AML-193 (cell line): ENCODE measurements around the gene RREB1.
"Not testable (repeated sequence)": the region's sequence is repeated elsewhere in the genome, so short reads cannot be mapped to it uniquely, and the experiment has no call there.

Experiments
- DNase-seq, 2 experiments: peaks; one replicate each; lab custom pipeline; 2025; lab: John Stamatoyannopoulos, UW

Gene RREB1

DNA sequence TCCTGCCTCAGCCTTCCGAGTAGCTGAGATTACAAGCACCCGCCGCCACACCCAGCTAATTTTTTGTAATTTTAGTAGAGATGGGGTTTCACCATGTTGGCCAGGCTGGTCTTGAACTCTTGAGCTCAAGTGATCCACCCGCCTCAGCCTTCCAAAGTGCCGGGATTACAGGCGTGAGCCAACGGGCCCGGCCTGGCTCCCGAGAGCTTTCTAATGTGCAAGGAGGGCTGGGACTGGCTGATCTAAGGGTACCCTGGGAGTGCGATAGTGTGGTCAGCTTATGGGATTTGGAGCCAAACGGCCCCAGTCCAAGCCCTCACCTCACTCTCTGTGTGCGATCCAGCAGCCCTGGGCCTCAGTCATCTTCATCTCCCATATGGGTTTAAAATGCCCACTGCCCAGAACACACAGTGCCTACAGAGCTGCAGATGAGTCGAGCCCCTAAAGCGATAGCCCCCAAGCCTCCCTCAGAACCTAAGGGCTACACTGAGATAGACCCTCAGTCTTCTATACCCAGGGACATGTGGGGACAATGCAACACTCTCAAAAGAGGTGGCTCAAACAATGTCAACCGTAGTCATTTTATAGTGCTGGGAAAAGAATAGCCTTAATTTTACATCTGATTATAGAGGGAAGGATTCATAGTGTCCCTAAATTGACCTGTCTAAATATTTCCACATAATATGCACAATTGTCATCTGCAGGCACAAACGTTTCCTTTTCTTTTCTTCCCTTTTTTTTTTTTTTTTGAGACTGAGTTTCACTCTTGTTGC, 155.2 kb downstream of the RREB1 start:
- DNase-seq = peak; percentile 56 to 70

DNA sequence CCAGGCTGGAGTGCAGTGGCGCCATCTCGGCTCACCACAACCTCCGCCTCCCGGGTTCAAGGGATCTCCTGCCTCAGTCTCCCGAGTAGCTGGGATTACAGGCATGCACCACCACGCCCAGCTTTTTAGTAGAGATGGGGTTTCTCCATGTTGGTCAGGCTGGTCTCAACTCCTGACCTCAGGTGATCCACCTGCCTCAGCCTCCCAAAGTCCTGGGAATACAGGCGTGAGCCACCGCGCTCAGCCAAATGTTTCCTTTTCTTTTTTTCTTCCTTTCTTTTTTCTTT, 155.7 kb downstream of the RREB1 start:
- DNase-seq = not testable (repeated sequence)

DNA sequence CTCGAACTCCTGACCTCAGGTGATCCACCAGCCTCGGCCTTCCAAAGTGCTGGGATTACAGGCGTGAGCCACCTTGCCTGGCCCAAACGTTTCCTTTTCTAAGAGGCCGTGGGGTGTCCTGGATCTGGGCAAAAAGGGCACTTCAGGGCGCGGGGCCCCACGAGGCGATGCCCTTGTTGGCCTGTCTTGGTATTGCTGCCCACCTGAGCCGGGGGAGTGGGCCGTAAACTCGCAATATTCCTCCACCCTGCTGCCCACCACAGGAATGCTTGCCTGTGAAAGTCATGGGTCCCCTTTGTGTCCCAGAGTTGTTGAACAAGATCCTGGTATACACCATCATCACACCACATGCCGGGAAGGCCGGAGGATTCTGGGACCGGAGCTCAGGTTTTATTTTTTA, 156.3 kb downstream of the RREB1 start:
- DNase-seq = no peak

DNA sequence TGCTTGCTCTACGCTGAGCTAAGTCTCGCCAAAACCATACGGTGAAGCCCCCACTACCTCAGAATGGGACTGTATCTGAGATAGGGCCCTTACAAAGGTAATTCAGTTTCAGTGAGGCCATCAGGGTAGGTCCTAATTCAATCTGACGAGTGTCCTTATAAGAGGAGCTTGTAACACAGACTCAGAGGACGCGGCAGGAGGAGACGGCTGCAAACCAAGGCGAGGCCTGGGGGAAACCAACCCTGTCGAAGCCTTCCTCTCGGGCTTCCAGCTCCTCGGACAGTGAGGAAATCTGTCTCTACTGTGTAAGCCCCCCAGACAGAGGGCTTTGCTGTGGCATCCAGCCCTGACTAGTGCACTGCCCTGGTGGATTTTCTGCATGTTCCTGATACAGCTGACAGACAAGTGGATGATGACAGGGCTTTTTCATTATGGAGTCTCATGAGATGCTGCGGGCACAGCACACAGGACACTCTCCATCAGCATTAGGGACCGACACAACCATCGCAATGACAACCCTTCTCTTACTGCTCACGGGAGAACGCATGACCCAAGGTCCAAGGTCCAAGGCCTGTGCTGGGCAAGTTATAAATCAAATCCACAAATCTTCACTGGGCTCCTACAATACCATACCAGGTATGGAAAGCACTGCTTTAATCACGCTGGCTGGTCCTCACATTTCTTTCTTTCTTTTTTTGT, 157.1 kb downstream of the RREB1 start:
- DNase-seq = no peak

DNA sequence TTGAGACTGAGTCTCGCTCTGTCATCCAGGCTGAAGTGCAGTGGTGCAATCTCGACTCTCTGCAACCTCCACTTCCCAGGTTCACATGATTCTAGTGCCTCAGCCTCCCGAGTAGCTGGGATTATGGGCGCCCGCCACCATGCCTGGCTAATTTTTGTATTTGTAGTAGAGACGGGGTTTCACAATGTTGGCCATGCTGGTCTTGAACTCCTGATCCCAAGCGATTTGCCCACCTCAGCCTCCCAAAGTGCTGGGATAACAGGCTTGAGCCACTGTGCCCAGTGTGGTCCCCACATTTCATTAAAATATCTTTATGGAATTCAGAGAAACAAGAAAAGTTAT, 157.6 kb downstream of the RREB1 start:
- not testable (repeated sequence) for DNase-seq

DNA sequence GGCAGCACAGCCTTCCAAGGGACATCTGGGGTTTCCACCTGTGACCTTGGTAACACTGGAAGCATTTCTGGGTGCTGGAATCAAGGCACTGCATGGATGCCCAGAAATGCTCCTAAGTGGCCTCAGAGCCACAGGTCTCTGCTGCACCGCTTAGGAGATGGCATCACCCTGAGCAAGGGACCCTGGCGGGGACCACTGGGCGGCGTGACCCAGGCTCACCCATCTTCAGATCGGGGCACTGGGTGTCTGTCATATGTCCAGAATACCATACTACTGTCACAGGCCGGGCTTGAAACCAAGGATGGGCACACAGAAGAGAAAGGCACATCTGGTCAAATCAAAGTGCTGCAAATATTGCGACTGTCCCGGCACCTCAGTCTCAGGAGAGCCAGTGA, 159.3 kb downstream of the RREB1 start:
- DNase-seq = no peak

DNA sequence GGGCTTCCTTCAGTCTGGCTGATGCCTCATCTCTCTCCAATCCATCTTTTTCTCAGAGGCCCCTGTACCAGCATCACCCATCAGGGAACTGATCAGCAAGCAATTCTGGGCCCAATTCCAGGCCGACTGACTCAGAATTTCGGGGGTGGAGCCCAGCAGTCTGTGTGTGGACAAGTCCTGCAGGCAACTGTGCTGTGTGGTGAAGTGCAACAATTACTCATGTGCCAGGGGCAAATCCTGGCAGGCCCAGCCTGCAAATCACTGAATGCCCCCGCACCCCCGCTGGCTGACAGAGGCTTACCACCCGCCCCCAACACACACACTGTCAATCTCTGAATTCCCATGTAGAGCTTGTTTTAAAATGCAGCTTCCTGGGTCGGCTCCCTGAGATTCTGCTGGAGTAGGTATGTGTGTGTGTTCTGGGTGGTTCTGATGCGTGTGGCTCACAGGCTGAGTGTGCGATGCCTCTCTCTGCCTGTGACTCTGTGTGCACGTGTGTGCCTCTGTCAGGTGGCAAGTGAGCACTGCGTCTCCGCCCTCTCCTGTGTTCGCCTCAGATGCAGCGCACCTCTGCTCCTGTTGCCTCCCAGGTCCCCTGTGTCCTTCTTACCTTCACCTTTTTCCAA, 159.8 kb downstream of the RREB1 start:
- DNase-seq = peak in 1 of 2 experiments; percentile 17

DNA sequence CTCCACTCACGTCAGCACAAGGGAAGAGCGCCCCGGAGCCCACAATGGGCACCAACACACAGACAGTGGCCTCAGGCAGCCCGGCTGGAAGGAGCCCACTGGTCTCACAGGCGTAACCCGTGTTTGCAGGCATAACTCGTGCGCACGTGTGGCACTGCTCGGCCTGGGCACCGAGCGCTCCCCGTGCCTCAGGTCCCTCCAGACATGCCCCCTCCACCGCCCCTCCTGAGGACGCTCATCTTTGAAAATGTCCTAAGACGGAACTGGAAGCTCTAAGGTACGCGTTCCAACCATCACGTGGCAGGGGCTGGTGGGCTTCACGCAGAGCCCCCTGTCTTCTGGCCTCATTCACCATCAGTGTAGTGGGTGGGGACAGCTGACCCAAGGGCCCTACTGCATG, 160.6 kb downstream of the RREB1 start:
- DNase-seq = no peak

DNA sequence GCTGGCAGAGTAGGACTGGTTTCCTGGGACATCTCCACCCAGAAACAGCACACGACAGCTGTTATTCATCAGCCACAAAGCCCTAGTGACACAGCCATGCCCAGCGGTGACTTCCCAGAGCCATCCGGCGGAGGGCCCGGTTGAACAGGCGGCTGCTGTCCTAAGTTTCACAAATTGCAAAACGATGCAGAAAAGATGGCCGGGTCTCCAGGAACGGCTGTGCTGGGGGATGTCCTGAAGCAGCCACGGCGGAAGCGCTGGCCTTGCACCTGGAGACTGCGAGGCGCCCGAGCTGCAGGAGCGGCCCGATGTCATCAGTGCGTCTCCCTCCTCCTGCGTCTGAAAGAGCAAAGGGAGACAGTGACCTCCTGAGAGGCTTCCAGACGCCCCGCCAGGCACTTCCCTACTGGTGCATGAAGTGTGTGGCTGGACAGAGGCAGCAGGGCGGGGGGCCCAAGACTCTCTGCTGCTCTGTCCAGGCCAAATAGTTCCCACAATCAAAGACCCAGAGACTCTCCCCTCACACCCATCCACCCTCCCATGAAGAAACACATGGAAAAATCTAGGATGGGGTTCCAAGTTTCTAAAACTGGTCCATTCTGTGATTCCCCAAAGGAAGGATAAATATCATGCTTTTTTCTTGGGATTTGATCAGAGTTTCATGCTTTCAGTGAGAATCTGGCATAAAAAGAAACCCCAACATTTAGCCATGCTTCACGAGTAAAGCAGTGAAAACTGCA, 161.2 kb downstream of the RREB1 start:
- no peak for DNase-seq

DNA sequence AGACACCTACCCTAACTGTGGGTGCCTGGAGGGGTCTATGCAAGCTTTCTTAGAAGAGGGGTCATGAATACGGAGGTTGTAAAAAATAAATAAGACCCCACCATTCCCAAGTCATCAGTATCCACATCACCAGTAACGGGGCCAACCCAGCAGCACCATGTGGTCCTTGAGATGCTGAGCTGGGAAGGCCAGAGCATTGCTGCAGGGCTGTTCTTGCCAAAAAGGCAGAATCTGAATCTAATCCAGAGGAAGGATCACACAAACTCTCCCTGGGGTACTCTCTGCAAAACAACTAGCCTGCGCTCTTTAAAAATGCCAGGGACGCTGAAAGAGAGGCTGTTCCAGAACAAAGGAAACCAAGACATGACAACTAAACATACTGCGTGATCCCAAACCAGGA, 162.1 kb downstream of the RREB1 start:
- no peak for DNase-seq

DNA sequence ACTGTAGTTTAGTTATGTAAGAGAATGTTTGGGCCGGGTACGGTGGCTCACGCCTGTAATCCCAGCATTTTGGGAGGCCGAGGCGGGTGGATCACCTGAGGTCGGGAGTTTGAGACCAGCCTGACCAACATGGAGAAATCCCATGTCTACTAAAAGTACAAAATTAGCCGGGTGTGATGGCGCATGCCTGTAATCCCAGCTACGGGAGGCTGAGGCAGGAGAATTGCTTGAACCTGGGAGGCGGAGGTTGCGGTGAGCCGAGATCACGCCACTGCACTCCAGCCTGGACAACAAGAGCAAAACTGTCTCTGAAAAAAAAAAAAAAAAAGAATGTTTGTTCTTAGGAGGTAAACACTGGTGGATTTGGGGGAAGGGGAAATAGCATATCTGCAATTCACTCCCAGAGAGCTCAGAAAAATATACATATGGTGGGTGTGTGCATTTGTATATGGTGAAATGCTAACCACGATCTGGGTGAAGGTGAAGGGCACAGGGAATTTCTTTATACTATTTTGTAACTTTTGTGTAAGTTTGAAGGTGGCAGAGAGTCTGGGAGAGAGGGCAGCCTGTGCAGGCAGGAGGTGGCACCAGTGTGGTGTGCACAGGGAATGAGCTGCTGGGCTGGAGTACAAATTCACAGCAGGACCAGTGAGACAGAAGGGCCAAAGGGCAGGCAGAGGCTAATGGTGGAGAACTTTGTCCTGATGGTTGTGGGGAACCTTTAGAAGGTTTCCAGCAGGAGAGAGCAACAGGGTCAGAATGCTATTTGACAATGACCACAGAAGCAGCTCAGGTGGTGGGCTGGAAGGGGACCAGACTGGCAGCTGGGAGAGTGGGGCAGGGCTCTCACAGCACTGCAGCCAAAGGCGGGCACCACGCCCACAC, 162.8 kb downstream of the RREB1 start:
- peak in 1 of 2 experiments; percentile 21 for DNase-seq

DNA sequence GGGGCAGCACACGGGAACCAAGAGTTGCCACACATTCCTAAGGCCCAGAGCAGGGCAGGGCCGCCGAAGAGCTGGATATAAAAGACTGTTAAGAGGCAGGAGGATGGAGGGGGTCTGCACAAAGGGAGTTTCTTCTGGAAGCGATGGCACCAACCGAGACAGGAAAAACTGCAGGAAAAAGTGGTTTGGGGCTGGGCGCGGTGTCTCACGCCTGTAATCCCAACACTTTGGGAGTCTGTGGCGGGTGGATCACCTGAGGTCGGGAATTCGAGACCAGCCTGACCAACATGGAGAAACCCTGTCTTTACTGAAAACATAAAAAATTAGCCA, 163.4 kb downstream of the RREB1 start:
- no peak for DNase-seq

DNA sequence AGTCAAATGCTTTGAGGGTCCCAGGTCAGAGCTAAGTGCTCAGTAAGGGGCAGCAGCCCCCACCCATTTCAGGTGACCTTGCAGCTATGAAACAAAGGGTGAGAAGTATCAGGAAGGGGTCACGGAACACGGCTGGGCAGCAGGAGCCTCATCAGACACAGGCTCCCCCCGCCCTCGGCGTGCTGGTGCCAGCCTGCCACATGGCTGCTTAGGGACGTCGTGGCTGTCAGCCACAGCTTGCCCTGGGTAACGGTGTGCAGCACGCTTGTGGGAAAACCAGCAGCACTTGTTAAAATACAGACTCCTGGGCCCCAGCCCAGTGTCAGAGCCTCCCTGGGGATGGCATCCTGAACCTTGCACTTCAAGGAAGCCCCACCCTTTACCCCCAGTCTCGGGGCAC, 165.9 kb downstream of the RREB1 start:
- no peak for DNase-seq

DNA sequence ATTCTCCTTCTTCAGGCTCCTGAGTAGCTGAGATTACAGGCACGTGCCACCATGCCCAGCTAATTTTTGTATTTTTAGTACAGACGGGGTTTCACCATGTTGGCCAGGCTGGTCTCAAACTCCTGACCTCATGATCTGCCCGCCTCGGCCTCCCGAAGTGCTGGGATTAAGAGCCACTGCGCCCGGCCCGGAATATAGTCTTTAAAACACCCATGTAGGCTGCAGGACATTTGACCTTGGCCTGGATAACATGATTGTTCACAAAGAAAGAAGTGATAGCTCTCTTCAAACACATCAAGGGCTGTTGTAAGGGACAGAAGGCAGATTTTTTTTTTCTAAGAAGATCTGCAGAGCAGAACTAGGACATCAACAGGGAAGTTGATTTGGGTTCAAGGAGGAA, 166.8 kb downstream of the RREB1 start:
- DNase-seq = not testable (repeated sequence)

DNA sequence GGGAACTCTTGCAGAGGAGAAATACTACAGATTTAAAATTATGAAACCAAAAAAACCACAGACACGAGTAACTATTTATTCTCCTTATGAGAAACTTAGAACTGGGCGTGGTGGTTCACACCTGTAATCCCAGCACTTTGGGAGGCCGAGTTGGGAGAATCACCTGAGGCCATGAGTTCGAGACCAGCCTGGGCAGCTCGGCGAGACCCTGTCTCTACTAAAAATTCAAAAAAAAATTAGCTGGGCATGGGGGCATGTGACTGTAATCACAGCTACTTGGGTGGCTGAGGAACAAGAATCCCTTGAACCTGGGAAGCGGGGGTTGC, 168.4 kb downstream of the RREB1 start:
- no peak for DNase-seq

DNA sequence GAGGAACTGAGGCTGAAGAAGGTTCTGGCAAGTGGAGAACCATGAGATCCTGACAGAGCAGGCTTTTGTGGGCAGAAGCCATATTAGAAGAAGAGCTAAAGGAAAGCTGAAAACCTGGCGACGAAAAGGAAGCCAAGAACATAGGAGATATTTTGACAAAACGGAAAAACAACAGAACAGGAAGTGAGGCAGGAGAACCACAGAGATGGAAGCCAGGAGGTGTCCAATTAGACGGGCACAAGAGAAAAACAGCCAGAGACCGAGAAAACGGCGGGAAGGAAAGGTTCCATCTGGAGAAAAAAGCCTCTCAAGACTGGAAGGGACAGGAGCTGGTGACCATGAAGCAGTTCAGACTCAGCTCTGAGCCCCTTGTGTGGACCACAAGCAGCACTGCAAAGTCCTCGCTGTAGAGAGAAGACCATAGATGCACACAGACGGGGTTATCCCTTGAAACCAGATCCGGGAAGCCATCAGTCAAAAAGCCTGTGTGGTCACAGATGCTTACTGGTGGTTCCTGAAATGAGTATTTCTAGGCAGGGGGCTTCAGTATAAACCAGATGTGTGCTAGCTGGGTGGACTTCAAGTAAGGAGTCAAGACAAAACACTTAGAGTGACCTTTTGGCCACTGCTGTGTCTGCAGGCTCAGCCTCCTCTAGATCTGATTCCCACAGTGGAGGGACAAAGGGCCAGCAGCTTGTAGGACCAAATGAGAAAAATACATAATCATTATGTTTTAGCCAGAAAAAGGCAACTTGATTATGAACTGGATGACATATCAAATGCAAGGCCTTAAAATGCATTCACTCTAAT, 174.5 kb downstream of the RREB1 start:
- DNase-seq = no peak

DNA sequence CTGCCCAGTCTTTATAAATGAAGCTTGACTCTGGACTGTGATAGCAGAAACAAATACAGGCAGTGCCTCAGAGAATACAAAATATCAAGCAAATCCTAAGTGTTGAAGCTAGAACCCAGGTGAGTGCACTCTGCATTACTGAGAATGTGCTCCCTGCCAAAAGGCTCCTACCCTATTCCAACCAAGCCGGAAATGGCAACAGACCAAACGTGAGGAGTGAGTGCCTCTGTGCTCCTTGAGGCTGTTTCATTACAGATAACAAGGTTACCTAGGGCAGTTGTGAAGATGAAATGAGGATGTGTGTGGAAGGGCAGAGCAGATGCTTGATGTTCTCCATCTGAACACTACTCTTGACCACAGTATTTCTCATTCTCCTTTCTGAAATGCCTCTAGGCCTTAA, 175.9 kb downstream of the RREB1 start:
- no peak for DNase-seq

DNA sequence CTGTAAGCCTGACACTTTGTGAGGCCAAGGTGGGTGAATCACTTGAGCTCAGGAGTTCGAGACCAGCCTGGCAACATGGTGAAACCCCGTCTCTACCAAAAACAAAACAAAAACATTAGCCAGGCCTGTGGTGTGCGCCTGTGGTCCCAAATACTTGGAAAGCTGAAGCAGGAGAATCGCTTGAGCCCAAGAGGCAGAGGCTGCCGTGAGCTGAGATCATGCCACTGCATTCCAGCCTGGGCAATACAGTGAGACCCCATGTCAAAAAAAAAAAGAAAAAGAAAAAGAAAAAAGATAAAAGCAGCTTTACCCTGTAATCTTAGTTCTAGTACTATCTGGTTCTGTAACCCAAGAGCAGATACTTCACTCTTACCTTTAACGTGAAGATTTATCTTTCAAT, 177.7 kb downstream of the RREB1 start:
- DNase-seq = no peak

DNA sequence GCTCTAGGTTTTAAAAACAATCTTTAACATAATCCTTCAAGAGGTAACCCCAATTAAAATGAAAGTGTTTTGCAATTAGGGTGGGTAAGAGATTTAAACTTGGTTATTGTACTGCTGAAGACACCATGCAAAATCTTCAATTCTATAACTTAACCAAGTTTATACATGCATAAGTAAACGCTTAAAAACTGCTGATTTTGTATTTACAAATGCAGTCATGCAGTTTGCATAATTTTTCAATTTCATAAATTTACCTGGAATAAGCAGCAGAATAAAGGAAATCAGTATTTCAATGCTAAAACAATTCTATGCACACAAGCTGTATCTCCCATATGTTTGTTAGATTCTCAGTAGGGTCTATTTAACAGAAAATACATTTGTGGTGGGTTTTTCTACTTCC, 182.3 kb downstream of the RREB1 start:
- no peak for DNase-seq

DNA sequence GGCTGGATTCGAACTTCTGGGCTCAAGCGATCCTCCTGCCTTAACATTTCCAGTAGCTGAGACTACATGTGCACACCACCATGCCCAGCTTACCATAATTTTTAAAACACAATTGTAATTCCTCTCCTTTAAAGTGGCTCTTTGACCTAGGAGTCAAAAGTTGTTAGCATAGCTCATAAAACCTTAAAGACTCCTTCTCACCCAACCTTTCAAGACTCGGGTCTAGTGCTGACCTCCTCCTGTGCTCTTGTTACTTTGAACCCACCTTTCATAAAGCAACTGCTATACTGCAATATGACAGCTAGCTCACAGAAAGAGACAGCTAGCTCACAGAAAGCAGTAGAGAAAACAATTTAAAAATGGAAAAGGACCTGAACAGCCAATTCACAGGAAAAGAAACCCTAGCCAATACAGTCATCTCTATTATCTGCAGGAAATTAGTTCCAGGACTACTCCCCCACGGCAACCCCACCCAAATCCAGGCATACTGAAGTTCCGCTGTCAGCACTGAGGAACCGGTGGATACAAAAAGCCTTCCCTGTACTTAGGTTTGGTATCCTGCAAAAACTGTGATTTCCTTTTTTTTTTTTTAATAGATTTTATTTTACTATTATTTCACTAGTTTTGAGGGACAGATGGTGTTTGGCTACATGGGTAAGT, 185.0 kb downstream of the RREB1 start:
- DNase-seq = no peak

DNA sequence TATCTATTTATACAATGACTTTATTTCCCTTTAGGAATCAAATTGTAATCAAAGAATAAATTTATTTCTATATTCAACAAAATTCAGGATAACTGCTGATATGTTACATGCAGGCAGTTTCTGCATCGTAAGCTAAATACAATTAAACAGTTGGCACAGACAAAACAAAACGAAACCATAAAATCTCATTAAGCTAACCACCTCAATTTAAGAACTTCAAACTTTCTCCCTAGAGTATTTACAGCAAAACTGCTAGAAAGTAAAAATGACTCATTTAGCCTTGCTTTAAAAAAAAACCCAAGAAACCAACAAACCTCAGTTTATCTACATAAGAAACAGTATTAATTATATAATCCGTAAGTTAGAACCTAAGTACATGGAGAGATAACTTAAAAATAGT, 188.2 kb downstream of the RREB1 start:
- DNase-seq = no peak
